ENCODE measurements around the gene FGG. TPM values are rescaled to one million over a fixed set of nuclear protein-coding genes. Genes with fewer than 3 reads are reported as not detected.

Gene FGG
- total RNA-seq, 4 donors from 2014 or later: not detected

GRCh38 chr4:154569584-154569983 lies 42.9 kb downstream of the FGG start:
- no peaks in the 10 kb centered on the region for H3K9me3 ChIP-seq
- H3K27ac ChIP-seq: no peak overlapping the region
- H3K4me1 ChIP-seq: no peaks in the 10 kb centered on the region
- no peak overlapping the region for H3K4me3 ChIP-seq
- 68 to 96% methylated on average over 2 to 5 of the region's 5 CpGs for WGBS, 2 donors (ENCODE audit: low coverage in 1 of 2)
- H3K27me3 ChIP-seq: no peaks in the 10 kb centered on the region
- no peak for ATAC-seq
- TF ChIP-seq POLR2A (IDR thresholded peaks at IDR 0.05) (no peak), EP300 (IDR thresholded peaks at IDR 0.05) (no peak), POLR2AphosphoS5 (IDR thresholded peaks at IDR 0.05) (no peak)
- TF ChIP-seq, protein P1, sequence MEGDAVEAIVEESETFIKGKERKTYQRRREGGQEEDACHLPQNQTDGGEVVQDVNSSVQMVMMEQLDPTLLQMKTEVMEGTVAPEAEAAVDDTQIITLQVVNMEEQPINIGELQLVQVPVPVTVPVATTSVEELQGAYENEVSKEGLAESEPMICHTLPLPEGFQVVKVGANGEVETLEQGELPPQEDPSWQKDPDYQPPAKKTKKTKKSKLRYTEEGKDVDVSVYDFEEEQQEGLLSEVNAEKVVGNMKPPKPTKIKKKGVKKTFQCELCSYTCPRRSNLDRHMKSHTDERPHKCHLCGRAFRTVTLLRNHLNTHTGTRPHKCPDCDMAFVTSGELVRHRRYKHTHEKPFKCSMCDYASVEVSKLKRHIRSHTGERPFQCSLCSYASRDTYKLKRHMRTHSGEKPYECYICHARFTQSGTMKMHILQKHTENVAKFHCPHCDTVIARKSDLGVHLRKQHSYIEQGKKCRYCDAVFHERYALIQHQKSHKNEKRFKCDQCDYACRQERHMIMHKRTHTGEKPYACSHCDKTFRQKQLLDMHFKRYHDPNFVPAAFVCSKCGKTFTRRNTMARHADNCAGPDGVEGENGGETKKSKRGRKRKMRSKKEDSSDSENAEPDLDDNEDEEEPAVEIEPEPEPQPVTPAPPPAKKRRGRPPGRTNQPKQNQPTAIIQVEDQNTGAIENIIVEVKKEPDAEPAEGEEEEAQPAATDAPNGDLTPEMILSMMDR (IDR thresholded peaks at IDR 0.05): no peak
- no peaks in the 10 kb centered on the region for H3K36me3 ChIP-seq

- H3K27me3 ChIP-seq: no peaks in the 10 kb centered on the region
- no peaks in the 10 kb centered on the region for H3K9me3 ChIP-seq
- no peaks in the 10 kb centered on the region for H3K4me1 ChIP-seq
- H3K27ac ChIP-seq: no peak overlapping the region
- ATAC-seq: no peak
- TF ChIP-seq, protein P1 (IDR thresholded peaks at IDR 0.05): no peak
- no peak for TF ChIP-seq POLR2A (IDR thresholded peaks at IDR 0.05)
- TF ChIP-seq POLR2AphosphoS5 (IDR thresholded peaks at IDR 0.05): no peak
- no peak for TF ChIP-seq EP300 (IDR thresholded peaks at IDR 0.05)
- no peaks in the 10 kb centered on the region for H3K36me3 ChIP-seq
- 45 to 54% methylated on average over 3 of the region's 3 CpGs for WGBS, 2 donors (ENCODE audit: low coverage in 1 of 2)
- no peak overlapping the region for H3K4me3 ChIP-seq
Observed at GRCh38 chr4:154569028-154569427, 43.4 kb downstream of the FGG start.

- no peaks in the 10 kb centered on the region for H3K36me3 ChIP-seq
- no peak overlapping the region for H3K27ac ChIP-seq
- no peaks in the 10 kb centered on the region for H3K9me3 ChIP-seq
- H3K4me3 ChIP-seq: no peak overlapping the region
- no peaks in the 10 kb centered on the region for H3K27me3 ChIP-seq
- ATAC-seq: no peak
- no peaks in the 10 kb centered on the region for H3K4me1 ChIP-seq
- WGBS, 2 donors (ENCODE audit: low coverage in 1 of 2): 68 to 83% methylated on average over 5 of the region's 5 CpGs
- TF ChIP-seq POLR2A (IDR thresholded peaks at IDR 0.05): no peak
- TF ChIP-seq, protein P1 (IDR thresholded peaks at IDR 0.05): no peak
- no peak for TF ChIP-seq POLR2AphosphoS5 (IDR thresholded peaks at IDR 0.05)
- TF ChIP-seq EP300 (IDR thresholded peaks at IDR 0.05): no peak
Observed at GRCh38 chr4:154566639-154567204, 45.7 kb downstream of the FGG start.

- no peak for ATAC-seq
- Histone ChIP-seq H3K27ac (no peak overlapping the region), H3K36me3 (no peaks in the 10 kb centered on the region), H3K4me3 (no peak overlapping the region), H3K27me3 (no peaks in the 10 kb centered on the region), H3K4me1 (no peaks in the 10 kb centered on the region), H3K9me3 (no peaks in the 10 kb centered on the region)
- TF ChIP-seq, protein P1 (IDR thresholded peaks at IDR 0.05): no peak
- no peak for TF ChIP-seq POLR2AphosphoS5 (IDR thresholded peaks at IDR 0.05)
- no peak for TF ChIP-seq EP300 (IDR thresholded peaks at IDR 0.05)
- TF ChIP-seq POLR2A (IDR thresholded peaks at IDR 0.05): no peak
- 73 to 83% methylated on average over 3 to 6 of the region's 6 CpGs for WGBS, 2 donors (ENCODE audit: low coverage in 1 of 2)
Observed at GRCh38 chr4:154565704-154566103, 46.8 kb downstream of the FGG start.

GRCh38 chr4:154564311-154564710 lies 48.1 kb downstream of the FGG start:
- ATAC-seq: no peak
- Histone ChIP-seq H3K27ac (no peak overlapping the region), H3K4me3 (no peak overlapping the region), H3K36me3 (no peaks in the 10 kb centered on the region), H3K27me3 (no peaks in the 10 kb centered on the region), H3K4me1 (no peaks in the 10 kb centered on the region), H3K9me3 (no peaks in the 10 kb centered on the region)
- TF ChIP-seq, protein P1 (IDR thresholded peaks at IDR 0.05): no peak
- no peak for TF ChIP-seq EP300 (IDR thresholded peaks at IDR 0.05)
- 69 to 90% methylated on average over 1 of the region's 1 CpG for WGBS, 2 donors (ENCODE audit: low coverage in 1 of 2)
